HCT116 (cell line): ENCODE data around the gene PAH. TPM values are rescaled to one million over a fixed set of nuclear protein-coding genes. Genes with fewer than 3 reads are reported as not detected.

Experiments used
- ATAC-seq: fragments of 200-7000 bp; cut with Tn5 transposase; 2 replicates; pipeline ENCODE4 v1.9.1; 2020; ENCODE audit warnings: mild to moderate bottlenecking, moderate library complexity
- BruUV-seq: library from RNA; stranded (reverse); fragments of 400-500 nt; replicated peaks from 2 replicates; lab custom pipeline; 2021; lab: Mats Ljungman, UMichigan
- CTCF ChIA-PET: fragments of 300-600 bp; sonication (Branson Sonifier 250); formaldehyde crosslinking; loops from one replicate; lab custom pipeline; 2021; ENCODE audit warnings: antibody characterized with exemption; lab: Charles Lee
- POLR2A ChIA-PET: fragments of 300-600, 350-600 bp; sonication (Branson Sonifier 250); formaldehyde crosslinking; loops from one replicate; lab custom pipeline; 2021; ENCODE audit warnings: antibody characterized with exemption; lab: Charles Lee
- RAD21 ChIA-PET, 2 experiments: fragments of 300-600 bp; sonication (Branson Sonifier 250); formaldehyde crosslinking; loops; one replicate each; lab custom pipeline; 2023; ENCODE audit warnings: low total read pairs in 2 of 2; ENCODE audit not compliant: uncharacterized antibody in 2 of 2, unreplicated experiment in 2 of 2, low non-redundant PET in 1 of 2; lab: Charles Lee
- DNase-seq: peaks from one replicate; pipeline ENCODE4 v3.0.0-alpha.2; 2010; ENCODE audit warnings: low read depth, low spot score
- H2AFZ ChIP-seq: fragments of 200-600 bp; shearing (Covaris generic), sonication (generic); 2 replicates; pipeline ENCODE4 v1.6.1; 2017; ENCODE audit warnings: low read depth, mixed run types, mixed read lengths, antibody characterized with exemption, low read length; ENCODE audit not compliant: poor library complexity, severe bottlenecking
- H3K27ac ChIP-seq: 2 replicates; pipeline ENCODE4 v1.5.1; 2012; ENCODE audit warnings: low read depth, low read length
- H3K27me3 ChIP-seq: fragments of 200-600 bp; sonication (generic); 2 replicates; pipeline ENCODE4 v1.6.1; 2016; ENCODE audit warnings: mixed run types, low read length, mixed read lengths; ENCODE audit not compliant: insufficient read depth
- H3K36me3 ChIP-seq, 2 experiments: fragments of 200-500 bp in 1 of 2; fragments of 200-600 bp in 1 of 2; sonication (Bioruptor generic) in 1 of 2; sonication (generic) in 1 of 2; 2 replicates each; pipeline versions ENCODE4 v1.5.1 to v1.6.1; 2014 to 2016; ENCODE audit warnings: low read length in 2 of 2, inconsistent platforms in 1 of 2, mixed read lengths in 1 of 2, mixed run types in 1 of 2; ENCODE audit not compliant: insufficient read depth in 2 of 2, control insufficient read depth in 1 of 2
- H3K4me1 ChIP-seq, 2 experiments: fragments of 200-600 bp in 1 of 2; sonication (generic) in 1 of 2; 2 replicates each; pipeline versions ENCODE4 v1.5.1 to v1.6.1; 2012 to 2017; ENCODE audit warnings: low read length in 2 of 2, inconsistent platforms in 1 of 2, mild to moderate bottlenecking in 1 of 2, mixed read lengths in 1 of 2, mixed run types in 1 of 2, moderate library complexity in 1 of 2; ENCODE audit not compliant: insufficient read depth in 2 of 2, control insufficient read depth in 1 of 2
- H3K4me2 ChIP-seq: fragments of 200-600 bp; sonication (generic); 2 replicates; pipeline ENCODE4 v1.6.1; 2017; ENCODE audit warnings: mixed run types, low read length, mixed read lengths
- H3K4me3 ChIP-seq, 2 experiments: fragments of 200-600 bp in 1 of 2; sonication (generic) in 1 of 2; replicated peaks in 1 of 2; 2 replicates each; pipeline ENCODE4 v1.5.1; 2011 to 2016; ENCODE audit warnings: low read length in 2 of 2, control low read depth in 1 of 2, low read depth in 1 of 2, mild to moderate bottlenecking in 1 of 2, mixed read lengths in 1 of 2, mixed run types in 1 of 2
- H3K79me2 ChIP-seq: fragments of 200-600 bp; sonication (generic); 2 replicates; pipeline ENCODE4 v1.6.1; 2017; ENCODE audit warnings: mild to moderate bottlenecking, mixed run types, low read length, moderate library complexity, mixed read lengths; ENCODE audit not compliant: insufficient read depth
- H3K9ac ChIP-seq: fragments of 200-600 bp; sonication (generic); 2 replicates; pipeline ENCODE4 v1.6.1; 2016; ENCODE audit warnings: low read length, mixed read lengths
- H3K9me2 ChIP-seq: fragments of 200-600 bp; sonication (generic), shearing (Covaris generic); 2 replicates; pipeline ENCODE4 v1.6.1; 2017; ENCODE audit warnings: mixed run types, mild to moderate bottlenecking, moderate library complexity; ENCODE audit not compliant: insufficient read depth
- H3K9me3 ChIP-seq, 2 experiments: fragments of 200-500 bp in 1 of 2; fragments of 200-600 bp in 1 of 2; sonication (Bioruptor generic) in 1 of 2; sonication (generic) in 1 of 2; 2 replicates each; pipeline ENCODE4 v1.6.1; 2014 to 2017; ENCODE audit warnings: low read length in 2 of 2, mixed read lengths in 2 of 2, inconsistent platforms in 1 of 2, low read depth in 1 of 2, mild to moderate bottlenecking in 1 of 2, mixed run types in 1 of 2, moderate library complexity in 1 of 2; ENCODE audit not compliant: control insufficient read depth in 1 of 2, insufficient read depth in 1 of 2
- H4K20me1 ChIP-seq: fragments of 200-600 bp; sonication (generic), shearing (Covaris generic); 2 replicates; pipeline ENCODE4 v1.6.1; 2017; ENCODE audit warnings: mixed run types, mild to moderate bottlenecking, moderate library complexity; ENCODE audit not compliant: insufficient read depth
- EGR1 ChIP-seq: IDR thresholded peaks from 2 replicates; pipeline ENCODE4 v1.6.1; 2012; ENCODE audit warnings: low read depth
- ELF1 ChIP-seq: IDR thresholded peaks from 2 replicates; pipeline ENCODE4 v1.6.1; 2012; ENCODE audit warnings: low read depth, borderline replicate concordance
- EZH2 ChIP-seq: fragments of 200-600 bp; sonication (generic); IDR thresholded peaks from 2 replicates; pipeline ENCODE4 v1.6.1; 2017; ENCODE audit warnings: antibody characterized with exemption, mixed run types
- JUND ChIP-seq: IDR thresholded peaks from 2 replicates; pipeline ENCODE4 v1.6.1; 2012
- POLR2AphosphoS5 ChIP-seq: IDR thresholded peaks from 2 replicates; pipeline ENCODE4 v1.6.1; 2011; ENCODE audit warnings: mild to moderate bottlenecking, low read depth, low read length, moderate library complexity
- RAD21 ChIP-seq: IDR thresholded peaks from 2 replicates; pipeline ENCODE4 v1.6.1; 2012; ENCODE audit warnings: low read depth, mild to moderate bottlenecking
- SIN3A ChIP-seq: IDR thresholded peaks from 2 replicates; pipeline ENCODE4 v1.6.1; 2012; ENCODE audit warnings: low read depth
- TCF7L2 ChIP-seq: IDR thresholded peaks from 2 replicates; pipeline ENCODE4 v1.7.0; 2011; ENCODE audit warnings: borderline replicate concordance, inconsistent platforms; ENCODE audit not compliant: insufficient read depth, insufficient read length; ENCODE audit errors: extremely low read depth
- ZFX ChIP-seq: fragments of 450-650 bp; IDR thresholded peaks from 2 replicates; pipeline ENCODE4 v1.6.1; 2017
- intact Hi-C: fragments of 100-400 bp; cut with micrococcal nuclease; formaldehyde crosslinking; loops from 2 replicates; pipeline ENCODE4 v1.10.0; 2022
- total RNA-seq: library from RNA; stranded (reverse); gene quantifications from one replicate; pipeline ENCODE4 v1.2.1, GENCODE V29; 2021; ENCODE audit not compliant: unreplicated experiment
- TF ChIP-seq, protein P1 (sequence below): IDR thresholded peaks from 2 replicates; pipeline ENCODE4 v1.6.1; 2012; ENCODE audit warnings: low read depth
- TF ChIP-seq, protein P2 (sequence below), 3 experiments: fragments of 200-600 bp in 1 of 3; sonication (generic) in 1 of 3; IDR thresholded peaks in 2 of 3; conservative IDR thresholded peaks in 1 of 3; 2 replicates each; pipeline ENCODE4 v1.5.1; 2012 to 2017; ENCODE audit warnings: low read depth in 2 of 3, low read length in 2 of 3, antibody characterized with exemption in 1 of 3, borderline replicate concordance in 1 of 3, control low read depth in 1 of 3, mild to moderate bottlenecking in 1 of 3, mixed read lengths in 1 of 3, mixed run types in 1 of 3, moderate library complexity in 1 of 3; ENCODE audit not compliant: insufficient read depth in 1 of 3

Gene PAH
- total RNA-seq, 1 experiment from 2014 or later = 2.8 TPM

DNA sequence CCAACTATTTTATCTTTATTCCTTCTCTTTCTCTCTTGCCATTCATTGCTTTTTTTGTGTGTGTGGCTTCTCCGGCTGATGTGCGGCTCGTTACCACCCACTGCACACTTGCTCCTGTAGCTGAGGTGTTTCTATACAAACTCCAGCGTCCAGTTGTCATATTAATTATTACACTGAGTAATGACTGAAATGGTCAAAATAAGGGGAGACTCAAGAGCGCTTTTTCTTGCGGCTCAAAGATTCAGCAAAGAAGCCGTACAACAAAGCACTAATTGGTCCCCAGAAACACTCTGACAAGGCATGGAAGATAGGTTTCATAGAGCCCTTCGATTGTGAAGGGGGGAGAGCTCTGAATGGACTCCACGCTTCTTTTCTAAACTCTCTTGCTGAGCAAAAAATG lies 34.8 kb upstream of the PAH start:
- CTCF ChIA-PET = interaction anchor here (1.4 kb wide), 1 partner anchor 597 kb away, joined by 4 read pairs; no protein-coding TSS in a partner anchor
- no peaks in the 10 kb centered on the region for H3K36me3 ChIP-seq
- POLR2A ChIA-PET = no interaction called here
- H3K27me3 ChIP-seq = peaks cover 32% of the 10 kb centered on the region
- H3K9ac ChIP-seq = no peak overlapping the region
- ATAC-seq = no peak
- H3K4me3 ChIP-seq = no peak overlapping the region
- intact Hi-C loops = no loop called here
- no peaks in the 10 kb centered on the region for H3K9me2 ChIP-seq
- H3K4me1 ChIP-seq = no peaks in the 10 kb centered on the region
- no peaks in the 10 kb centered on the region for H4K20me1 ChIP-seq
- no peaks in the 10 kb centered on the region for H3K9me3 ChIP-seq
- DNase-seq = no peak
- H2AFZ ChIP-seq = no peak overlapping the region
- no peak overlapping the region for H3K27ac ChIP-seq
- no TSS peak for BruUV-seq
- TF ChIP-seq POLR2AphosphoS5 (no peak), EZH2 (no peak), ELF1 (no peak), JUND (no peak), ZFX (no peak), EGR1 (no peak), TCF7L2 (no peak), RAD21 (no peak), SIN3A (no peak)
- TF ChIP-seq, protein P1, sequence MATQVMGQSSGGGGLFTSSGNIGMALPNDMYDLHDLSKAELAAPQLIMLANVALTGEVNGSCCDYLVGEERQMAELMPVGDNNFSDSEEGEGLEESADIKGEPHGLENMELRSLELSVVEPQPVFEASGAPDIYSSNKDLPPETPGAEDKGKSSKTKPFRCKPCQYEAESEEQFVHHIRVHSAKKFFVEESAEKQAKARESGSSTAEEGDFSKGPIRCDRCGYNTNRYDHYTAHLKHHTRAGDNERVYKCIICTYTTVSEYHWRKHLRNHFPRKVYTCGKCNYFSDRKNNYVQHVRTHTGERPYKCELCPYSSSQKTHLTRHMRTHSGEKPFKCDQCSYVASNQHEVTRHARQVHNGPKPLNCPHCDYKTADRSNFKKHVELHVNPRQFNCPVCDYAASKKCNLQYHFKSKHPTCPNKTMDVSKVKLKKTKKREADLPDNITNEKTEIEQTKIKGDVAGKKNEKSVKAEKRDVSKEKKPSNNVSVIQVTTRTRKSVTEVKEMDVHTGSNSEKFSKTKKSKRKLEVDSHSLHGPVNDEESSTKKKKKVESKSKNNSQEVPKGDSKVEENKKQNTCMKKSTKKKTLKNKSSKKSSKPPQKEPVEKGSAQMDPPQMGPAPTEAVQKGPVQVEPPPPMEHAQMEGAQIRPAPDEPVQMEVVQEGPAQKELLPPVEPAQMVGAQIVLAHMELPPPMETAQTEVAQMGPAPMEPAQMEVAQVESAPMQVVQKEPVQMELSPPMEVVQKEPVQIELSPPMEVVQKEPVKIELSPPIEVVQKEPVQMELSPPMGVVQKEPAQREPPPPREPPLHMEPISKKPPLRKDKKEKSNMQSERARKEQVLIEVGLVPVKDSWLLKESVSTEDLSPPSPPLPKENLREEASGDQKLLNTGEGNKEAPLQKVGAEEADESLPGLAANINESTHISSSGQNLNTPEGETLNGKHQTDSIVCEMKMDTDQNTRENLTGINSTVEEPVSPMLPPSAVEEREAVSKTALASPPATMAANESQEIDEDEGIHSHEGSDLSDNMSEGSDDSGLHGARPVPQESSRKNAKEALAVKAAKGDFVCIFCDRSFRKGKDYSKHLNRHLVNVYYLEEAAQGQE = no peak
- TF ChIP-seq, protein P2, sequence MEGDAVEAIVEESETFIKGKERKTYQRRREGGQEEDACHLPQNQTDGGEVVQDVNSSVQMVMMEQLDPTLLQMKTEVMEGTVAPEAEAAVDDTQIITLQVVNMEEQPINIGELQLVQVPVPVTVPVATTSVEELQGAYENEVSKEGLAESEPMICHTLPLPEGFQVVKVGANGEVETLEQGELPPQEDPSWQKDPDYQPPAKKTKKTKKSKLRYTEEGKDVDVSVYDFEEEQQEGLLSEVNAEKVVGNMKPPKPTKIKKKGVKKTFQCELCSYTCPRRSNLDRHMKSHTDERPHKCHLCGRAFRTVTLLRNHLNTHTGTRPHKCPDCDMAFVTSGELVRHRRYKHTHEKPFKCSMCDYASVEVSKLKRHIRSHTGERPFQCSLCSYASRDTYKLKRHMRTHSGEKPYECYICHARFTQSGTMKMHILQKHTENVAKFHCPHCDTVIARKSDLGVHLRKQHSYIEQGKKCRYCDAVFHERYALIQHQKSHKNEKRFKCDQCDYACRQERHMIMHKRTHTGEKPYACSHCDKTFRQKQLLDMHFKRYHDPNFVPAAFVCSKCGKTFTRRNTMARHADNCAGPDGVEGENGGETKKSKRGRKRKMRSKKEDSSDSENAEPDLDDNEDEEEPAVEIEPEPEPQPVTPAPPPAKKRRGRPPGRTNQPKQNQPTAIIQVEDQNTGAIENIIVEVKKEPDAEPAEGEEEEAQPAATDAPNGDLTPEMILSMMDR (IDR thresholded peaks at IDR 0.05 in 2 of 3, conservative IDR thresholded peaks at IDR 0.05 in 1 of 3; ENCODE audit: borderline replicate concordance in 1 of 3, insufficient read depth in 1 of 3, low read depth in 2 of 3, low read length in 2 of 3) = no peak
- RAD21 ChIA-PET = no interaction called here
- H3K4me2 ChIP-seq = no peak overlapping the region
- H3K79me2 ChIP-seq = no peaks in the 10 kb centered on the region
